Measurements from ENCODE around the gene HNF1A. TPM values are rescaled to one million over a fixed set of nuclear protein-coding genes. Genes with fewer than 3 reads are reported as not detected.

HNF1A gene
- total RNA-seq, 1 experiment from 2014 or later = not detected

- Histone ChIP-seq H3K9me3 (no peaks in the 10 kb centered on the region), H3K27me3 (no peaks in the 10 kb centered on the region), H3K36me3 (no peaks in the 10 kb centered on the region), H3K4me3 (no peak overlapping the region)
- no peak for DNase-seq
These were observed 998 bp downstream of the HNF1A start for GRCh38 chr12:120979220-120979861.

- no peaks in the 10 kb centered on the region for H3K9me3 ChIP-seq
- no peak overlapping the region for H3K4me3 ChIP-seq
- no peaks in the 10 kb centered on the region for H3K27me3 ChIP-seq
- no peak for DNase-seq
- H3K36me3 ChIP-seq = no peaks in the 10 kb centered on the region
These were observed 1.7 kb downstream of the HNF1A start for GRCh38 chr12:120979862-120980696.

GRCh38 chr12:120980800-120981368 is 2.5 kb downstream of the HNF1A start:
- H3K27me3 ChIP-seq = no peaks in the 10 kb centered on the region
- no peaks in the 10 kb centered on the region for H3K9me3 ChIP-seq
- DNase-seq = no peak
- no peaks in the 10 kb centered on the region for H3K36me3 ChIP-seq
- H3K4me3 ChIP-seq = no peak overlapping the region

GRCh38 chr12:120981407-120981941 is 3.1 kb downstream of the HNF1A start:
- H3K36me3 ChIP-seq = no peaks in the 10 kb centered on the region
- H3K27me3 ChIP-seq = no peaks in the 10 kb centered on the region
- no peaks in the 10 kb centered on the region for H3K9me3 ChIP-seq
- no peak overlapping the region for H3K4me3 ChIP-seq
- DNase-seq = no peak

GRCh38 chr12:120982659-120983058 is 4.3 kb downstream of the HNF1A start:
- no peak overlapping the region for H3K4me3 ChIP-seq
- DNase-seq = no peak
- no peaks in the 10 kb centered on the region for H3K9me3 ChIP-seq
- H3K36me3 ChIP-seq = no peaks in the 10 kb centered on the region
- H3K27me3 ChIP-seq = no peaks in the 10 kb centered on the region

- Histone ChIP-seq H3K4me3 (no peak overlapping the region), H3K36me3 (no peaks in the 10 kb centered on the region), H3K27me3 (no peaks in the 10 kb centered on the region), H3K9me3 (no peaks in the 10 kb centered on the region)
- no peak for DNase-seq
These were observed 5.4 kb downstream of the HNF1A start for GRCh38 chr12:120983759-120984158.

- no peaks in the 10 kb centered on the region for H3K36me3 ChIP-seq
- no peaks in the 10 kb centered on the region for H3K9me3 ChIP-seq
- H3K4me3 ChIP-seq = no peak overlapping the region
- no peaks in the 10 kb centered on the region for H3K27me3 ChIP-seq
- DNase-seq = no peak
These were observed 6.1 kb downstream of the HNF1A start for GRCh38 chr12:120984351-120984898.

GRCh38 chr12:120988234-120988633 is 9.9 kb downstream of the HNF1A start:
- no peaks in the 10 kb centered on the region for H3K36me3 ChIP-seq
- H3K27me3 ChIP-seq = no peaks in the 10 kb centered on the region; the same call in 1 of the 2 replicates
- H3K9me3 ChIP-seq = no peaks in the 10 kb centered on the region
- no peak overlapping the region for H3K4me3 ChIP-seq
- no peak for DNase-seq

GRCh38 chr12:120988658-120989057 is 10.3 kb downstream of the HNF1A start:
- Histone ChIP-seq H3K4me3 (no peak overlapping the region), H3K27me3 (no peaks in the 10 kb centered on the region; the same call in 1 of the 2 replicates), H3K36me3 (no peaks in the 10 kb centered on the region), H3K9me3 (no peaks in the 10 kb centered on the region)
- no peak for DNase-seq

GRCh38 chr12:120989687-120990086 is 11.3 kb downstream of the HNF1A start:
- Histone ChIP-seq H3K9me3 (no peaks in the 10 kb centered on the region), H3K4me3 (no peak overlapping the region), H3K36me3 (no peaks in the 10 kb centered on the region), H3K27me3 (no peaks in the 10 kb centered on the region; the same call in 1 of the 2 replicates)
- no peak for DNase-seq

- no peaks in the 10 kb centered on the region; the same call in 1 of the 2 replicates for H3K27me3 ChIP-seq
- no peaks in the 10 kb centered on the region for H3K9me3 ChIP-seq
- no peak for DNase-seq
- H3K36me3 ChIP-seq = no peaks in the 10 kb centered on the region
- no peak overlapping the region for H3K4me3 ChIP-seq
These were observed 12.2 kb downstream of the HNF1A start for GRCh38 chr12:120990487-120991055.

- no peaks in the 10 kb centered on the region; the same call in 1 of the 2 replicates for H3K27me3 ChIP-seq
- no peaks in the 10 kb centered on the region for H3K36me3 ChIP-seq
- DNase-seq = no peak
- H3K9me3 ChIP-seq = no peaks in the 10 kb centered on the region
- no peak overlapping the region for H3K4me3 ChIP-seq
These were observed 13.6 kb downstream of the HNF1A start for GRCh38 chr12:120991965-120992364.

- Histone ChIP-seq H3K9me3 (no peaks in the 10 kb centered on the region), H3K27me3 (no peaks in the 10 kb centered on the region; the same call in 1 of the 2 replicates), H3K36me3 (no peaks in the 10 kb centered on the region), H3K4me3 (no peak overlapping the region)
- no peak for DNase-seq
These were observed 14.6 kb downstream of the HNF1A start for GRCh38 chr12:120992989-120993388.

GRCh38 chr12:120993496-120993895 is 15.2 kb downstream of the HNF1A start:
- no peak for DNase-seq
- H3K36me3 ChIP-seq = no peaks in the 10 kb centered on the region
- H3K9me3 ChIP-seq = no peaks in the 10 kb centered on the region
- no peaks in the 10 kb centered on the region; the same call in 1 of the 2 replicates for H3K27me3 ChIP-seq
- no peak overlapping the region for H3K4me3 ChIP-seq

- H3K9me3 ChIP-seq = no peaks in the 10 kb centered on the region
- no peaks in the 10 kb centered on the region; the same call in 1 of the 2 replicates for H3K27me3 ChIP-seq
- H3K4me3 ChIP-seq = no peak overlapping the region
- no peak for DNase-seq
- no peaks in the 10 kb centered on the region for H3K36me3 ChIP-seq
These were observed 15.7 kb downstream of the HNF1A start for GRCh38 chr12:120994059-120994458.

GRCh38 chr12:120994589-120995337 is 16.4 kb downstream of the HNF1A start:
- Histone ChIP-seq H3K27me3 (no peaks in the 10 kb centered on the region; the same call in 1 of the 2 replicates), H3K4me3 (no peak overlapping the region), H3K9me3 (no peaks in the 10 kb centered on the region), H3K36me3 (no peaks in the 10 kb centered on the region)
- no peak for DNase-seq

Measured in MG63 (cell line).